Measurements from ENCODE around the gene AMDHD2. TPM values are rescaled to one million over a fixed set of nuclear protein-coding genes. Genes with fewer than 3 reads are reported as not detected.

Gene AMDHD2
- total RNA-seq, 1 donor: 94.8 TPM

DNA sequence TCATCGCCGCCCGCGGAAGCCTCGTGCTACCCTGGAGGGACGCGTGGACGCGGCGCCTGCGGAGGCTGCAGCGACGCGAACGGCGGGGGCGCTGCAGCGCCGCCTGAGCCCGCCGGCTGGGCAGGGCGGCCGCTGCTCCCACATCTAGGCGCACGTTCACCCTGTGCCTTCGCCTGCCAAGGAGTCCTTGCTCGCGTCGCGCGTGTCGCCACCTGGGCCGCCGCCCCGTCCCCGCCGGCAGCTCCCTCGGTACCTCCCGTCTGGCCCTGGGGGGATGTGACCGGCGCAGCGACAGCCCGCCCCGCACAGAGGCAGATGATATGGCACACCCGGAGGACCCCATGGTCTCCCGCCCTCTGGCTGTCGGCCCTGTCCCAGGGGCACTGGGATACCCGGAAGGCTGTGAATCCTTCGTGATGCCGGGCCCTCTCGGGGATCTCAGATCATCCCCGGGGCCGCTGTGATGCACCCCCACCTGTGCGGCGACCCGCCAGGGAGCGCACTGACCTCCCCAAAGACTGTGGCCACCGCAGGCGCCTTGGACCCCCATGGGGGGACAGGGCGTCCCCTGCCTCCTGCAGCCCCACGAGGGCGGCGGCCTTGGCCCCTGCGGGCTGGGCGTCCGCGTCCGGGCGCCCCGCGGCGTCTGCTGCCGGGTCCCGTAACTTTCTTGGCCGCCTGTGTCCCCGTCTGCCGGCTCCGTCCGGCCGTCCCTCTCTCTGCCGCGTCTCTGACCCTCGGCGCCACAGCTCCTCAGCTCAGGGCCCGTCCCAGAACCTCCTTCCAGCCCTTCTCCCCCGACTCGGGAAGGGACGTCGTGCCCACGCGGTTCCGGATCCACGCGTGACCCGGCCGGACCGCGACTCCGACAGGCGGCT lies 45.9 kb upstream of the AMDHD2 start:
- H3K27me3 ChIP-seq (ENCODE audit: insufficient read depth, low read length): no peaks in the 10 kb centered on the region
- H3K4me3 ChIP-seq (ENCODE audit: insufficient read depth, low read length): peak overlapping the region; percentile 83
- H3K9me3 ChIP-seq (ENCODE audit: low read depth, low read length): no peaks in the 10 kb centered on the region
- peaks cover 29% of the 10 kb centered on the region for H3K79me2 ChIP-seq (ENCODE audit: insufficient read depth, low read length)
- peaks cover 9% of the 10 kb centered on the region for H3K4me1 ChIP-seq (ENCODE audit: insufficient read depth, low read length)
- peak overlapping the region; percentile 84 for H2AFZ ChIP-seq (ENCODE audit: low read length)
- peak overlapping the region; percentile 63 for H3K27ac ChIP-seq (ENCODE audit: low read depth, low read length)
- H3K36me3 ChIP-seq (ENCODE audit: insufficient read depth, low read length): no peaks in the 10 kb centered on the region
- DNase-seq (ENCODE audit: insufficient read length, low spot score, missing footprints): peak; percentile 99
- TF ChIP-seq, protein P1, sequence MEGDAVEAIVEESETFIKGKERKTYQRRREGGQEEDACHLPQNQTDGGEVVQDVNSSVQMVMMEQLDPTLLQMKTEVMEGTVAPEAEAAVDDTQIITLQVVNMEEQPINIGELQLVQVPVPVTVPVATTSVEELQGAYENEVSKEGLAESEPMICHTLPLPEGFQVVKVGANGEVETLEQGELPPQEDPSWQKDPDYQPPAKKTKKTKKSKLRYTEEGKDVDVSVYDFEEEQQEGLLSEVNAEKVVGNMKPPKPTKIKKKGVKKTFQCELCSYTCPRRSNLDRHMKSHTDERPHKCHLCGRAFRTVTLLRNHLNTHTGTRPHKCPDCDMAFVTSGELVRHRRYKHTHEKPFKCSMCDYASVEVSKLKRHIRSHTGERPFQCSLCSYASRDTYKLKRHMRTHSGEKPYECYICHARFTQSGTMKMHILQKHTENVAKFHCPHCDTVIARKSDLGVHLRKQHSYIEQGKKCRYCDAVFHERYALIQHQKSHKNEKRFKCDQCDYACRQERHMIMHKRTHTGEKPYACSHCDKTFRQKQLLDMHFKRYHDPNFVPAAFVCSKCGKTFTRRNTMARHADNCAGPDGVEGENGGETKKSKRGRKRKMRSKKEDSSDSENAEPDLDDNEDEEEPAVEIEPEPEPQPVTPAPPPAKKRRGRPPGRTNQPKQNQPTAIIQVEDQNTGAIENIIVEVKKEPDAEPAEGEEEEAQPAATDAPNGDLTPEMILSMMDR (IDR thresholded peaks at IDR 0.05; ENCODE audit: extremely low read depth, low read depth, low read length): peak; percentile 18
- H3K4me2 ChIP-seq (ENCODE audit: insufficient read depth, low read length): peak overlapping the region; percentile 88
- H4K20me1 ChIP-seq (ENCODE audit: insufficient read depth, low read length): peaks cover 18% of the 10 kb centered on the region

DNA sequence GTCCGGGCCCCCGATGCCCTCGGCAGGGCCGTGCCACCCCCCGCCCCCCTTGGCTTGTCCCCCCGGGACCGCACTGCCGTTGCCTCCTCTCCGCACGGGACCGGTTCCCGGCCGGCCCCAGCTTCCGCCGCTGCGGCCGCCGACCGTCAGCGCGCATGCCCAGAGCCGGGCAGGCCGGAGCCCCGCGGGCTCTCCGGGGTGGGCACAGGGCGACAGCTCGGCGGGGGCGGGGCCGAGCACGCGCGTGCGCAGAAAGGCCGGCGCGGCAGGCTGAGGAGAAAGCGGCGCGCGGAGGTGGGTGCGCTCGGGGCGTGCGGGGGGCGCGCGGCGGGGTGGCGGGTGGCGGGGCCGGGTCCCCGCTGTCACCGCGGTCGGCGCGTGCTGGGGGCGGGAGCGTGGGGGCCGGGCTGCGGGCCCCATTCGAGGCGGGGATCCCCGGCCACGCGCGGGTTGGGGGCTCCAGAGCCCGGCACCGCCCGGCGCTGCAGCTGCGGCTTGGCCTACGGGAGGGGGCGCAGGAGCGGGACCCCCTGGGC lies 45.2 kb upstream of the AMDHD2 start, which contains the start of gene TBC1D24:
TSS of gene TBC1D24 (plus strand) at position 251 of the 536 bp plus-strand sequence. CDS start 21,022 bp downstream, outside the sequence.
- H3K27ac ChIP-seq (ENCODE audit: low read depth, low read length): peak within 1 kb of the TSS; percentile 63
- H3K4me2 ChIP-seq (ENCODE audit: insufficient read depth, low read length): peak within 1 kb of the TSS; percentile 88
- no peaks in the 10 kb centered on the region for H3K36me3 ChIP-seq (ENCODE audit: insufficient read depth, low read length)
- H3K27me3 ChIP-seq (ENCODE audit: insufficient read depth, low read length): no peaks in the 10 kb centered on the region
- peaks cover 31% of the 10 kb centered on the region for H3K79me2 ChIP-seq (ENCODE audit: insufficient read depth, low read length)
- peak within 1 kb of the TSS; percentile 84 for H2AFZ ChIP-seq (ENCODE audit: low read length)
- DNase-seq (ENCODE audit: insufficient read length, low spot score, missing footprints): peak; percentile 100
- peak within 1 kb of the TSS; percentile 83 for H3K4me3 ChIP-seq (ENCODE audit: insufficient read depth, low read length)
- H3K9me3 ChIP-seq (ENCODE audit: low read depth, low read length): no peaks in the 10 kb centered on the region
- TF ChIP-seq, protein P1 (IDR thresholded peaks at IDR 0.05; ENCODE audit: extremely low read depth, low read depth, low read length): no peak
- H4K20me1 ChIP-seq (ENCODE audit: insufficient read depth, low read length): peaks cover 22% of the 10 kb centered on the region
- H3K4me1 ChIP-seq (ENCODE audit: insufficient read depth, low read length): peaks cover 9% of the 10 kb centered on the region

DNA sequence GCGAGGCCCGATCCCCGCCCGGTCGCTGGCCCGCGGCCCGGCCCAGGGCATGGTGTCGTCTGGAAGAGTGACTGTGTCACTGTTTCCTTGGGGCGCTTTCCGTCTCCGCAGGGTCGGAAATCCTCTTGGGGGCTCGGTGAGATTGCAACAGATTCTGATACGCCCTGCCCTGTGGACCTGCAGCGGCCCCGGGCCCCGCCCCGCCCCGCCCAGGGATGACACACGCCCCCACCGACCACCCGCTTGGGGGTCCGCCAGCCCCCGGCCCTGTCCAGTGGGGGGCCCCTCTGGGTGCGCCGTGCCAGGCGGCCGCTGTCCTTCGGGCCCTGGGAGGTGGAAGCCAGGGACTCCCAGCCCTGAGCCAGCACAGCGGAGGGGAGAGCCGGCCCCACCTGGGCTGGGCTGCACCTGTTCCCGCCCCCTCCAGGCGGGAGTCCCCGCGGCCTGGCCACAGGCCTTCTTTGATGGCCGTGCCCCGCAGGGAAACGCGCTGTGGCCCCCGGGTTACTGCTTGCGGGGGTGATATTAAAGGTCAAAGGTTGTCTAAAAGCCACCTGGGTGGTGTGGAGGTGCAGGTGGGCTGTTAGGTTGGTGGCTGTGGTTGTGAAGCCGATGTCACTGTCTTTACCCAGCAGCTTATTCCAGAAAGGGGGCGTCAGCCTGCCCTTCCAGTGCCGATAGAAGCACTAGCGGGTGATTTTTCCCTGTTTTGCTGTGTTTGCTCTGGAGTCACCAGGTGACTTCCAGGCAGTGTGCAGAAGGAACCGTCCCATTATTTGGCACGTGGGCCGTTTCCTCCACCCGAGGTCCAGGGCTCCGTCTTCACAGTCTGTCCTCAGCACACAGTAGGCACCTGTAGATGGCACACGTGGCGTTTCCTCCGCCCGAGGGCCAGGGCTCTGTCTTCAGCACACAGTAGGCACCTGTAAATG lies 44.5 kb upstream of the AMDHD2 start:
- Histone ChIP-seq H3K4me2 (ENCODE audit: insufficient read depth, low read length) (peak overlapping the region; percentile 79), H3K79me2 (ENCODE audit: insufficient read depth, low read length) (peaks cover 33% of the 10 kb centered on the region), H3K4me1 (ENCODE audit: insufficient read depth, low read length) (peaks cover 9% of the 10 kb centered on the region), H3K36me3 (ENCODE audit: insufficient read depth, low read length) (no peaks in the 10 kb centered on the region), H4K20me1 (ENCODE audit: insufficient read depth, low read length) (peaks cover 22% of the 10 kb centered on the region), H2AFZ (ENCODE audit: low read length) (no peak overlapping the region), H3K9me3 (ENCODE audit: low read depth, low read length) (no peaks in the 10 kb centered on the region), H3K4me3 (ENCODE audit: insufficient read depth, low read length) (peak overlapping the region; percentile 83), H3K27me3 (ENCODE audit: insufficient read depth, low read length) (no peaks in the 10 kb centered on the region), H3K27ac (ENCODE audit: low read depth, low read length) (no peak overlapping the region)
- no peak for DNase-seq (ENCODE audit: insufficient read length, low spot score, missing footprints)
- TF ChIP-seq, protein P1 (IDR thresholded peaks at IDR 0.05; ENCODE audit: extremely low read depth, low read depth, low read length): no peak

Data from osteoblast (primary cell).